RPMI8226 (cell line): Measurements from ENCODE around the gene ATP9B.

Experiments
- DNase-seq: peaks from one replicate; pipeline ENCODE4 v3.0.0-alpha.2; 2015

The ATP9B gene

GRCh38 chr18:79402977-79403722, 334.0 kb downstream of the ATP9B start:
- DNase-seq, result no peak

- DNase-seq, result no peak
These were observed 334.8 kb downstream of the ATP9B start for GRCh38 chr18:79403723-79404566.

- DNase-seq, result no peak
These were observed 335.3 kb downstream of the ATP9B start for GRCh38 chr18:79404567-79404910.

GRCh38 chr18:79405019-79405780, 336.0 kb downstream of the ATP9B start:
- DNase-seq, result no peak

GRCh38 chr18:79405781-79406575, 336.8 kb downstream of the ATP9B start:
- no peak for DNase-seq

GRCh38 chr18:79406708-79407107, 337.5 kb downstream of the ATP9B start:
- no peak for DNase-seq

GRCh38 chr18:79409313-79409712, 340.1 kb downstream of the ATP9B start:
- DNase-seq, result no peak

- DNase-seq, result no peak
These were observed 341.0 kb downstream of the ATP9B start for GRCh38 chr18:79410171-79410641.

- no peak for DNase-seq
These were observed 341.8 kb downstream of the ATP9B start for GRCh38 chr18:79410731-79411613.

- no peak for DNase-seq
These were observed 342.7 kb downstream of the ATP9B start for GRCh38 chr18:79411614-79412526.

- no peak for DNase-seq
These were observed 343.8 kb downstream of the ATP9B start for GRCh38 chr18:79413025-79413424.

GRCh38 chr18:79413426-79413825, 344.2 kb downstream of the ATP9B start:
- DNase-seq, result no peak

- no peak for DNase-seq
These were observed 344.7 kb downstream of the ATP9B start for GRCh38 chr18:79413901-79414300.

GRCh38 chr18:79416022-79416676, 347.0 kb downstream of the ATP9B start:
- no peak for DNase-seq

GRCh38 chr18:79416677-79417052, 347.5 kb downstream of the ATP9B start:
- no peak for DNase-seq

- no peak for DNase-seq
These were observed 349.0 kb downstream of the ATP9B start for GRCh38 chr18:79418236-79418635.

- DNase-seq, result no peak
These were observed 349.4 kb downstream of the ATP9B start for GRCh38 chr18:79418642-79419041.

GRCh38 chr18:79420033-79420745, 351.0 kb downstream of the ATP9B start:
- DNase-seq, result no peak

- no peak for DNase-seq
These were observed 352.2 kb downstream of the ATP9B start for GRCh38 chr18:79421275-79421857.
